ENCODE measurements around the gene JAK1. TPM values are rescaled to one million over a fixed set of nuclear protein-coding genes. Genes with fewer than 3 reads are reported as not detected.

The JAK1 gene
- total RNA-seq, 4 donors from 2014 or later, result 132 to 166 (median 161) TPM

GRCh38 chr1:64965366-64966157 is 787 bp downstream of the JAK1 start:
- peaks cover 0 to 49% (median 9%) of the 10 kb centered on the region in 3 donors for H3K4me1 ChIP-seq
- peak overlapping the region; percentile 62 to 99 for H3K4me3 ChIP-seq
- WGBS, 2 donors (ENCODE audit: low coverage in 1 of 2), result 0% methylated on average over 1 to 9 of the region's 52 CpGs
- H3K36me3 ChIP-seq, result no peaks in the 10 kb centered on the region
- TF ChIP-seq POLR2A (IDR thresholded peaks at IDR 0.05) (no peak), CTCF (IDR thresholded peaks at IDR 0.05) (no peak), POLR2AphosphoS5 (IDR thresholded peaks at IDR 0.05) (peak; percentile 60), EP300 (IDR thresholded peaks at IDR 0.05) (no peak)
- ATAC-seq, result peak; percentile 58
- no peaks in the 10 kb centered on the region for H3K9me3 ChIP-seq
- peak overlapping the region; percentile 79 to 99 (median 94) for H3K27ac ChIP-seq
- no peaks in the 10 kb centered on the region for H3K27me3 ChIP-seq

GRCh38 chr1:64963466-64963865 is 2.9 kb downstream of the JAK1 start:
- no peak for ATAC-seq
- Histone ChIP-seq H3K36me3 (no peaks in the 10 kb centered on the region), H3K4me1 (peaks cover 0 to 67% (median 9%) of the 10 kb centered on the region in 3 donors), H3K4me3 (no peak overlapping the region), H3K27ac (no peak overlapping the region), H3K27me3 (no peaks in the 10 kb centered on the region), H3K9me3 (no peaks in the 10 kb centered on the region)
- TF ChIP-seq POLR2A (IDR thresholded peaks at IDR 0.05) (no peak), EP300 (IDR thresholded peaks at IDR 0.05) (no peak), POLR2AphosphoS5 (IDR thresholded peaks at IDR 0.05) (no peak), CTCF (IDR thresholded peaks at IDR 0.05) (no peak)
- 93 to 98% methylated on average over 4 to 5 of the region's 5 CpGs for WGBS, 2 donors (ENCODE audit: low coverage in 1 of 2)

- 41% methylated on average over 7 of the region's 7 CpGs; no CpG with 5 or more reads in 1 of the 2 donors for WGBS, 2 donors (ENCODE audit: low coverage in 1 of 2)
- no peaks in the 10 kb centered on the region for H3K9me3 ChIP-seq
- TF ChIP-seq CTCF (IDR thresholded peaks at IDR 0.05), result no peak
- no peak for TF ChIP-seq EP300 (IDR thresholded peaks at IDR 0.05)
- no peak for TF ChIP-seq POLR2A (IDR thresholded peaks at IDR 0.05)
- TF ChIP-seq POLR2AphosphoS5 (IDR thresholded peaks at IDR 0.05), result no peak
- no peak overlapping the region for H3K4me3 ChIP-seq
- H3K36me3 ChIP-seq, result no peaks in the 10 kb centered on the region
- H3K4me1 ChIP-seq, result peaks cover 0 to 76% (median 9%) of the 10 kb centered on the region in 3 donors
- no peak overlapping the region for H3K27ac ChIP-seq
- H3K27me3 ChIP-seq, result no peaks in the 10 kb centered on the region
- ATAC-seq, result no peak
These were observed 3.9 kb downstream of the JAK1 start for GRCh38 chr1:64962441-64962840.

GRCh38 chr1:64961923-64962322 is 4.4 kb downstream of the JAK1 start:
- no peak for ATAC-seq
- Histone ChIP-seq H3K27me3 (no peaks in the 10 kb centered on the region), H3K36me3 (no peaks in the 10 kb centered on the region), H3K9me3 (no peaks in the 10 kb centered on the region), H3K4me3 (no peak overlapping the region), H3K4me1 (peaks cover under 1 to 77% (median 13%) of the 10 kb centered on the region in 3 donors), H3K27ac (no peak overlapping the region)
- WGBS, 2 donors (ENCODE audit: low coverage in 1 of 2), result 29 to 67% methylated on average over 1 of the region's 1 CpG
- TF ChIP-seq POLR2AphosphoS5 (IDR thresholded peaks at IDR 0.05) (no peak), EP300 (IDR thresholded peaks at IDR 0.05) (no peak), POLR2A (IDR thresholded peaks at IDR 0.05) (no peak), CTCF (IDR thresholded peaks at IDR 0.05) (no peak)

- H3K9me3 ChIP-seq, result no peaks in the 10 kb centered on the region
- ATAC-seq, result no peak
- H3K27ac ChIP-seq, result no peak overlapping the region
- no peaks in the 10 kb centered on the region for H3K36me3 ChIP-seq
- H3K4me3 ChIP-seq, result no peak overlapping the region
- TF ChIP-seq POLR2AphosphoS5 (IDR thresholded peaks at IDR 0.05), result no peak
- no peak for TF ChIP-seq EP300 (IDR thresholded peaks at IDR 0.05)
- TF ChIP-seq CTCF (IDR thresholded peaks at IDR 0.05), result no peak
- no peak for TF ChIP-seq POLR2A (IDR thresholded peaks at IDR 0.05)
- peaks cover 8 to 86% (median 24%) of the 10 kb centered on the region in 3 donors for H3K4me1 ChIP-seq
- no peaks in the 10 kb centered on the region for H3K27me3 ChIP-seq
These were observed 5.6 kb downstream of the JAK1 start for GRCh38 chr1:64960731-64961130.
